Spleen (tissue), 7 donors: ENCODE measurements around the gene YAE1.

Experiments used
- POLR2A ChIP-seq, 3 donors: fragments of 450-650 bp; IDR thresholded peaks; one replicate each; pipeline ENCODE4 v1.5.1; 2017; ENCODE audit warnings: antibody characterized with exemption in 3 of 3, mild to moderate bottlenecking in 1 of 3
- TF ChIP-seq, protein P1 (sequence below), 11 experiments: fragments of 200-600 bp in 7 of 11; fragments of 450-650 bp in 4 of 11; sonication (generic) in 4 of 11; IDR thresholded peaks in 8 of 11; conservative IDR thresholded peaks in 3 of 11; 1 replicate in 7 of 11; 2 replicates in 4 of 11; pipeline versions ENCODE4 v1.4.0 to v1.8.0; 2016 to 2021; ENCODE audit warnings: antibody characterized with exemption in 11 of 11, inconsistent platforms in 4 of 11, mild to moderate bottlenecking in 1 of 11
- donor health status: DM: no; HTN: no; CAD: no; lungs with moderate emphysema.
- donor health status: DM: no; HTN: no; CAD: no.
- donor health status: DM: no; HTN: no; CAD: no.

GRCh38 chr7:39616138-39616537 lies 49.9 kb downstream of the YAE1 start:
- no peak for TF ChIP-seq POLR2A (IDR thresholded peaks at IDR 0.05)
- TF ChIP-seq, protein P1, sequence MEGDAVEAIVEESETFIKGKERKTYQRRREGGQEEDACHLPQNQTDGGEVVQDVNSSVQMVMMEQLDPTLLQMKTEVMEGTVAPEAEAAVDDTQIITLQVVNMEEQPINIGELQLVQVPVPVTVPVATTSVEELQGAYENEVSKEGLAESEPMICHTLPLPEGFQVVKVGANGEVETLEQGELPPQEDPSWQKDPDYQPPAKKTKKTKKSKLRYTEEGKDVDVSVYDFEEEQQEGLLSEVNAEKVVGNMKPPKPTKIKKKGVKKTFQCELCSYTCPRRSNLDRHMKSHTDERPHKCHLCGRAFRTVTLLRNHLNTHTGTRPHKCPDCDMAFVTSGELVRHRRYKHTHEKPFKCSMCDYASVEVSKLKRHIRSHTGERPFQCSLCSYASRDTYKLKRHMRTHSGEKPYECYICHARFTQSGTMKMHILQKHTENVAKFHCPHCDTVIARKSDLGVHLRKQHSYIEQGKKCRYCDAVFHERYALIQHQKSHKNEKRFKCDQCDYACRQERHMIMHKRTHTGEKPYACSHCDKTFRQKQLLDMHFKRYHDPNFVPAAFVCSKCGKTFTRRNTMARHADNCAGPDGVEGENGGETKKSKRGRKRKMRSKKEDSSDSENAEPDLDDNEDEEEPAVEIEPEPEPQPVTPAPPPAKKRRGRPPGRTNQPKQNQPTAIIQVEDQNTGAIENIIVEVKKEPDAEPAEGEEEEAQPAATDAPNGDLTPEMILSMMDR (IDR thresholded peaks at IDR 0.05 in 8 of 11, conservative IDR thresholded peaks at IDR 0.05 in 3 of 11) = no peak
